Activated CD8-positive, alpha-beta memory T cell treated with anti-CD3 and anti-CD28 coated beads for 1 hour (primary cell): ENCODE results near the gene OR1D5.
"Not testable (repeated sequence)": the region's sequence is repeated elsewhere in the genome, so short reads cannot be mapped to it uniquely, and the experiment has no call there.

Experiments
- DNase-seq, 2 donors: peaks; one replicate each; pipeline ENCODE4 v3.0.0-alpha.2; 2020; ENCODE audit warnings: low read depth in 1 of 2; ENCODE audit errors: extremely low read depth in 1 of 2

The OR1D5 gene, protein sequence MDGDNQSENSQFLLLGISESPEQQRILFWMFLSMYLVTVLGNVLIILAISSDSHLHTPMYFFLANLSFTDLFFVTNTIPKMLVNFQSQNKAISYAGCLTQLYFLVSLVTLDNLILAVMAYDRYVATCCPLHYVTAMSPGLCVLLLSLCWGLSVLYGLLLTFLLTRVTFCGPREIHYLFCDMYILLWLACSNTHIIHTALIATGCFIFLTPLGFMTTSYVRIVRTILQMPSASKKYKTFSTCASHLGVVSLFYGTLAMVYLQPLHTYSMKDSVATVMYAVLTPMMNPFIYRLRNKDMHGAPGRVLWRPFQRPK

DNA sequence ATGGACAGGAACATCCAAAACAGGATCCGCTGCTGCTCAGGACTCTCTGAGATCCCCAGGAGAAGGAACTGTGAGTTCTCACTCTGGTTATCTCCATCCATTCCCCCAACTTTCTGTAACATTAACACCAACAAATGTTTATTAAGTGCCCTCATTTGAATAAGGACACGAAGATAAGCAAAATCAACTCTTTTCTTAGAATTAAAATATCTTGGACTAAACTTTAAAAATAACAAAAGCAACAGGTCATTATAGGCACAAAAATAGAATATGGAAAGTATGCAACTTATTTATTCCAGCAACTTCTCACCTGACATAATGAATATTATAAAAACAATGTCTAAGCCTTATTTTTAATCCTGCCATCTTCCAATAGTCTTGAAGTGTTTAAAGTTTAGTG lies at the start of gene OR1D5:
TSS of gene OR1D5 (minus strand) at position 101 of the 400 bp plus-strand sequence. CDS start at position 101, 0 bp downstream.
- DNase-seq, result not testable (repeated sequence)

DNA sequence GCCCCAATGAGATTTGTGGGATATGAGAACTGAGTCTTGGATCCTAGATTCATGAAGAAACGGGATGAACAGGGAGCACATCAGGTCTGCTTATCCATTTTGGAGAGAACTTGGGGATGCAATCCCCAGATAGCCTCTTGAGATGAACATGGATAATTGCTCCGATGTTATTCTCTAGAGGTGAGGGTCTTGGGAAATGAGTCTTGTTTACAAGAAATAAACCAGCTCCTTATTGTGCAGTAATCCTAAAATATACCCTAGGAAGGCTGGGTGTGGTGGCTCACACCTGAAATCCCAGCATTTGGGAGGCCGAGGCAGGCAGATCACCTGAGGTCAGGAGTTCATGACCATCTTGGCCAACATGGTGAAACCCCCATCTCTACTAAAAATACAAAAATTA lies 40.9 kb upstream of the OR1D5 start, which contains the start of gene OR1D2:
TSS of gene OR1D2 (minus strand) at position 101 of the 400 bp plus-strand sequence. CDS start 11,426 bp downstream, outside the sequence.
- no peak for DNase-seq

DNA sequence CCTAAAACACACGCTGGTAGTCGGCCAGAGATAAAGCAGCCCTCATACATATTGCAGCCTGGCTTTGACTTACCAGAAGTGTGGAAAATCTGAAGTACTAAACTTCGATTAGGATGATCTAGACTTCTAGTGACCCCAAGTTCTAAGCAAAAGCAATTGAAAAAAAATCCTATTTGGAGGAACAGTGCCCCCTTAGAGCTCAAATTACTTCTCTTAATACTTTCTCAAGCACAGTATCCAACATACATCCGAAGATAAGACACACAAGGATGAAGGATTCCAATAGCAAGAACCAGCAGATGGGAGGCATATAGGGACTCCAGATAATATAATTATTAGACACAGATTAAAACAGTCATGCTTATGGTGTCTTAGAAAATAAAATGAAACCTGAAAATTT lies 10.4 kb upstream of the OR1D5 start:
- not testable (repeated sequence) for DNase-seq

DNA sequence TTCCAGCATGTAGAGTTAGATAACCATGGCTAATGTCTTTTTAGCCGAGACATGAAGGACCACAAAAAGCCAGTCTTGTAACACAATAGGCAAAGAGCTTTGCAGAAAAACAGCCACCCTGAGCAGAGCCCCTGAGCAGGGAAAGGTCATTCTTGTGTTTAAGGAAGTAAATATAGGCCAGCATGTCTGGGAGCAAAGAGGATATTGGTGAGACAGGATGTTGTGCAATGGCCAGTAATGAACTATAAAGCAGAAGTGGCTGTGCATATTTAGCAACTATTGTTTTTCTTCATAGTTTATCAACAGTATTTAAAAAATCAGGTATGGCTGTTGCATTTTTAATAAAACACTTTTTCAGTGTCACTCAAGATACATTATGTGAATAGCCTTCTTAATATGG lies 1.8 kb upstream of the OR1D5 start:
- DNase-seq, result not testable (repeated sequence)

DNA sequence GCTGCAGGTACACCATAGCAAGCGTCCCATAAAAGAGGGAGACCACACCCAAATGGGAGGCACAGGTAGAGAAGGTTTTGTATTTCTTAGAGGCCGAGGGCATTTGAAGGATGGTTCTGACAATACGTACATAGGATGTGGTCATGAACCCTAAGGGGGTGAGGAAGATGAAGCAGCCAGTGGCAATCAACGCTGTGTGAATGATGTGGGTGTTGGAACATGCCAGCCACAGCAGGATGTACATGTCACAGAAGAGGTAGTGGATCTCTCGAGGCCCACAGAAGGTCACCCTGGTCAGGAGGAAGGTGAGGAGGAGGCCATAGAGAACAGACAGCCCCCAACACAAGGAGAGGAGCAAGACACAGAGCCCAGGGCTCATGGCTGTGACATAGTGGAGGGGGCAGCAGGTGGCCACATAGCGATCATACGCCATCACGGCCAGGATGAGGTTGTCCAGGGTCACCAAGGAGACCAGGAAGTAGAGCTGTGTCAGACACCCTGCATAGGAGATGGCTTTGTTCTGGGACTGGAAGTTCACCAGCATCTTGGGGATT lies 506 bp downstream of the OR1D5 start:
- DNase-seq, result not testable (repeated sequence)

DNA sequence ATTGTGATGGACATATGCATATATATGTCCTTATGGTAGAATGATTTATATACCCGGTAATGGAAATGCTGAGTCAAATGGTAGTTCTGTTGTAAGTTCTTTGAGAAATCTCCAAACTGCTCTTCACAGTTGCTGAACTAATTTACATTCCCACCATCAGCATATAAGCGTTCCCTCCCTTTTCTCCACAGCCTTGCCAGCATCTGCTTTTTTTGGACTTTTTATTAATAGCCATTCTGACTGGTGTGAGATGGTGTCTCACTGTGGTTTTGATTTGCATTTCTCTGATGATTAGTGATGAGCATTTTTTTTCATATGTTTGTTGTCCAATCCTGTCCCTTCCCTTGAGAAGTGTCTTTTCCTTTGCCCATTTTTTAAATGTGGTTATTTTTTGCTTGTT lies 8.5 kb downstream of the OR1D5 start:
- DNase-seq, result not testable (repeated sequence)

DNA sequence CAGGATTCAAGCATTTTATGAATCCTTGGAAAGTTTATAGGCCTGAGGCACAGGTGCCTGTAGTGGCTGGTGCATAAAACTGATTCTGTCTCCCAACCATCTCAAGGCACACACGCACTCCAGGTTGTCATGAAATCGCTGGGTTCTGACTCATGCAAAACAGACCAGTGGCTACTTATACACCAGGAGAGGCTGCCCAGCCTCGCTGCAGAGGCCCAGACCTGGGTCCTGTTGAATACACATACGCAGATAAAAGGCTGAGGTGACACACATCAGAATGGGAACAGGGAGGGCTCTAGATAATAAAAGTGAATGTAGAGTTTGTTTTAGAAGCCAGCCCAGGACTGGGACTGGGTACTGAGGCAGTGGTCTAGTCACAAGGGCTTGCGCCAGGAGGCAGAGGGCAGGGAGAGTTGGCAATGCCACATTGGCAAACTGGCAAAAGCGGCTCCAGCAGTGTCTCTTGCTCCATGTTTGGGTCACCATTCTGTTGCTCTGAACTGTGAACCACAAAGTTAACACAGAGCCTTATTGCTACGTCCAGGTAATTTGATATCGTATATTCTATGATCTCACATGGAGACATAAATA lies 13.6 kb downstream of the OR1D5 start:
- DNase-seq, result no peak

DNA sequence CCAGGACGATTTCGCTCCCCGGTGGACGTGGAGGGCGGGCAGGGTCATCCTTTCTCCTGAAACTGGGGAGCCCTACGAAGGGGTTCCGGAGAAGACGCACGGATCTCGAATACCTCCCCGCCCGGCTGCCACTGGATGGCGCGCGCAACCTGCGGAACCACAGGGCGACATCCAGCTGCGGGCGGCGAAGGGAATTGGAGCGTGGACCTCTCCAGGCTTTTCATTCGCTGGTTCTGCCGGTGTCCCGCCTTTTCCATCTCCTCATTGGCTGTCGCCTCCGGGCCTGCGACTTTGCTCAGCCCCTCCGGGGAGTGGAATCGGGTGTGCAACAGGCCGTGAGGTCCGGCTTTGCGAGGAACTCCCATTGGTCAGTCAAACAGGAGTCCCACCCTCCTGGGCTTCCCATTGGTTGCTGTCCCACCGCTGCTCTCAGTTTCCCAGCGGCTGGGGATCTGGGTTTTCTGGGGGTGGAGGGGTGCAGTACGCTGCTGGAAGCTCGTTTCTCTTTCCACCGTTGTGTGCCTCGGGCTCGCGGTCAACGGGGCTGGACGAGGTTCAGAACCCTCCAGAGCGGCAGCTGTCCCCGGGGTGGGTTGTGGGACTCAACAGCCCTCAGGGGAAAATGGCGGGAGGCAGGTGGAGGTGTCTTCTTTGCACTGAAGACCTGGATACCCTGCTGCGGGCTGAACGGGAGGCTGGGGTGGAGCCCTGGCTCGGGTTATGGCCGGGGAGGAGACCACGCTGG lies 14.5 kb downstream of the OR1D5 start:
- peak; percentile 77 to 80 for DNase-seq

DNA sequence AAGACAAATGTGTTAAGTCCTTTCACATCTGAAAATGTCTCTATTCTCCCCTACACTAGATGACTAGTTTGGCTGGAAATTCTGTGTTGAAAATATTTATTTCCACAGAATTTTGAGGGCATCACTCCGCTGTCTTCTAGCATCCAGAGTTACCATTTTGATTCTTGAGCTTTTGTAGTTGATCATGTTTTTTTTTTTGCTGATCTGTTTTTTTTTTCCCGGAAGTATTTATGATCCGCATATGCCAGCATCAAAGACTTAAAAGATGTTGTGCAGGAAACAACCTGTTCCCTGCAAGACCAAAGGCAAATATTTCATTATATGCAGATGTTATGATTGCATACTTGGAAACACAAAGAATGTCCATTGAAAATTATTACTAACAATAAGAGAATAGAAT lies 16.7 kb downstream of the OR1D5 start:
- DNase-seq, result no peak

DNA sequence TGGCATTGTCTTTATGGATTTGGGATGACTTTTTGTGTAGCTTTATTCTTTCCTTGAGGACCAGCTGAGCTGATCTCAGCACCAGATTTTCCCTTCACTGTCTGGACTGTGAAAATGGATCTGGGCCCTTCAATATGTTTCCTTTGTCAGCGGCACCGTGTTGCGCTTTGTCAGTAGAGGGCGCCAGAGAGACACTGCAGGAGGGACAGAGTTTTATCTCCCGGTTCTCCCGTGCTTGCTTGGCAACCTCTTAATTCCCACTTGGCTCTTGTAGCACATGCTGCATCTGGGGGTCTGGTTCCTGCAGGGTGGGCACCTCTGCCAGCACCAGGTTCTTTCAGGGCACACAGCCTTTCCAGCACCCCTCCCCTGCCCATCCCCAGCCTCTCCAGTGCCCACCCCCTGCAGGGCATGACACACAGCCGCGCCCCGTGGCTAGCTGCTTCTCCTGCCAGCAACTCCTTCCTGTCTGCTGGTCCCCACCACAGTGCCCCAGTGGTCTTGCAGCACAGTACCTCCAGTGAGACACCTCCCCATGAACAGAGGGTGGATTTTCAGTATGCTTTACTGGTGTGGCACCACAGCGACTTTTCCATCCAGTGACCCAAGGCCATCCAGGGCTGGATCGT lies 19.6 kb downstream of the OR1D5 start:
- DNase-seq, result no peak

DNA sequence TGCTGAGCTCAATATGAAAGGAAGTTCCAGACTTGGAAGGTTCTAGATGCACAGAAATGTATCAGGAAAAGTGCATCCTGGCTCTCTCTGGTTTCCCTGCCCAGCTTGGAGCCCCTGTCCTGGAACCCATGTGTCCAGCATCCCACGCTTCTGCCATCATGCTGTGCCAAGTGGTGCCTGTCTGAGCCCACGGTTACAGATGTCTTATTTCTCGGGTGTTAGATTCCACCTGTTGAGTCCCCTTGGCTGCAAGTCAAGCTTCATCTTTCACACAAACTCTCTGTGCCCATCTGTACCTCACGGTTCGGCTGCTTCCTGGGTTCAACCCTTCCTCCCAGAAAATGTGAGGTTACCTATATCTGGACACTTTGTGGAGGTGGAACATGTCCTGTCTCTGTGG lies 22.5 kb downstream of the OR1D5 start:
- no peak for DNase-seq

DNA sequence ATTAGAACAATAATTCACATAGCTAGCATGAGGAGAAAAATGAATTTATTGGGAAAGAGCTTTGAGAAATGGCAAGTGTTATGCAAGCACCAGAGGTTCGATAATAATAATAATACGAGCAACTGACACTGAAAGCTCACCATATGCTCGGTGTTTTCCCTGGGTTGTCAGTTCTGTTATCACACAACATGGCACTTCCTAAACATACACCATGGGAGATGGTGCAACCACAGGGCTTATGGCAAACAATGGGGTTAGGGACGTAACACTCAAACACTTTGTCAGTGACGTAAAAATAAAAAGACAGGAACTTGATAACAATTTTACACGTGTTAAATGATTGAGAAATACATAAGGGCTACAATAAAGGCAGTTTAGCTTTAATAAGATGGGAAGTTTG lies 23.7 kb downstream of the OR1D5 start:
- no peak for DNase-seq

DNA sequence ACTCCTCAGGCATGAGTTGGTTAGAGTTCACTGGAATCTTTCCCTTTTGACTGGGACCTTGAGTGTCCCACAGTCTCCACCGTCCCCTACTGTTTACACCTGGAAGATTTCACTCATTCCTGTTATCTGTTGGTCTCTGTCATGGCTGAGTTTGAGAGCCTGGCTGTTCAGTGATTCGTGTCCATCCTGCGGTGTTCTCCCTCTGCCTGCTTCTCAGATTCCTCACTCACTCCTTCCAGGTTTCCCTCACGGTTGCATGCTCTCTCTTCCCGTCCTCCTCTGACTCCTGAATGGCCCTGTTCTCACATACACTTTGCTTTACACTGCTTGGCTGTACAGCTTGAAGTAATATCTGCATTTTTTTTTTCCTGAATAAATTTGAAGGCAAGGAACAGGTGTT lies 24.5 kb downstream of the OR1D5 start:
- DNase-seq, result no peak

DNA sequence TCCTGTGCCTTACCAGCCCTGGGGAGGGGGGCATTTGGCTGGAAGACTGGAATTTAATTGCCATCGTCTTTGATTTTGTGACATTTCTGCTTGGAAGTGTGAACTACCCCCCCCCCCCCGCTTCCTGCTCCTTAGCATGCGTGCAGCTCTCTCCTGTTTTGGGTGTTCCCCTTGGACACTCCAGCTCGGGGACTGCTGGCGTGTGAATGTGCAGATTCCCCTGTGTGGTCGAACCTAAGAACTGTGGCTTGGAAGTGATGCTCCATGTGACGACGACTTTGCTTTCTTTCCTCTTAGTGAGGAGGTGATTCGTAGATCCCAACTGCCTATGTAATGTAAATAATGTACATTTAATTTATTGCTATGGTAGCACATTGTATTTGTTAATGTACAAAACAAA lies 26.1 kb downstream of the OR1D5 start:
- DNase-seq, result no peak

DNA sequence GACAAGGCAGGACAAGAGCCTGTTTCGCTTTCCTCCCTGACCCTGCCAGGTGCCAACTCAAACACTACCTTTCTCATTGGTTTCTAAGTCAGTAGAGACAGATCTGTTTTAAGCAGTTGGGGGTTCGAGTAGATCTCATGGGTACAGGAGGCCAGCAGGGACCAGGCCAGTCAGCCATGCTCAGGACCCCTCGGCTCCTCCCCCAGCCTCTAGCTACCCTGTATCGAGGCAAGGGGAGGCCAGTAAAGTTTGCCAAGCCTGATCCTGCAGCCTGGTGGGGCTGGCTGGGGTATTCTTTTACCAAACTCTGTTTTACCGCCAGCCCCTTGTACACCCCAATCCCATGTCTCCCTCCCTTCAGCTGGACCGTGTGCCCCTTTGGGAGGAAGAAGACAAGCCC lies 26.6 kb downstream of the OR1D5 start:
- DNase-seq, result no peak

DNA sequence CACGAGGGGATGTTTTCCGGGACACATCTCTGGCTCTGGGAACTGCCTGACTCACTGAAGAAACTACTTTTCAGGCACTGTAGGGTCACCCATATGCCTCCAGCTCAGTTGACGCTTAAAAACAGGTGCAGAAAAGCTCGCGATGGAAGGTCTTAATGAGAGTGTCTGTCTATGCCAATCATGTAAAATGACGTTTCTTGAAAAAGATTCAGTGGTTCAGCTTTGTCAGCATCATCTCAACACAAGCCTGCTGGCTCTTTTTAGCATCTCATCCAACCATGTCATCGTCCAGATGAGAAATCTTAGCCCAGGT lies 27.5 kb downstream of the OR1D5 start:
- DNase-seq, result no peak

DNA sequence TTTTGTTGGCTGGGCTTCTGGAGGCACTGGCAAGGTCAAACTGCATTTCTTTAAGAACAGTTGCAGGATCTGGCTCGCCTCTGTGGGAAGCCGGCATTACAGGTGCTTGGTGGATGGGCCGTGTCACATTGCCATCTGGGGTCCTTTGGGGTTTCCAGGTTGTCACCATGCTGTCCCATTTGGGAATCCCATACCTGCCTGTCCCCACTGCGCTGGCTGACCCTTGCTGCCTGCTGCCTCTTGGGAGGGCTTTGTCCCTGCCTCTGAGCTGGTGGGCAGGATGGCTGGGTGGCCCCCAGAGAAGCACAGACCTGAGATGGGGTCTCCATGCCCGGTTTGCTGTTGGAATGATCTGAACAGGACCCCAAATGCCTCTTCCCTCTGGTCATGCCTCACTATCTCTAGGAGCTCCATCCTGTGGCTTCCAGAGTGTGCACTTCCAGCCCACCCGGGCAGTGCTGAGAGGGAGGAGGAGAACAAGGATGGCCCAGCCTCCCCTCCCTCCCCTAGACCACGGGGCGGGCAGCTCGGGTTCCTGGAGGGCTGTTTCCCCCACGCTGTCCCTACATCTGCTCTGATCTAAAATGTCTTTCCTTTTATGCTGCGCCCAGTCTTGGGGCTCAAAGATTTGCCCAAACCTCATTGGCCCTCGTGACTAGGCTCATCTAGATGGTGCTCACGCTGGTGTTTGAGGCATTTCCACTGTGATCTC lies 28.0 kb downstream of the OR1D5 start:
- no peak for DNase-seq

DNA sequence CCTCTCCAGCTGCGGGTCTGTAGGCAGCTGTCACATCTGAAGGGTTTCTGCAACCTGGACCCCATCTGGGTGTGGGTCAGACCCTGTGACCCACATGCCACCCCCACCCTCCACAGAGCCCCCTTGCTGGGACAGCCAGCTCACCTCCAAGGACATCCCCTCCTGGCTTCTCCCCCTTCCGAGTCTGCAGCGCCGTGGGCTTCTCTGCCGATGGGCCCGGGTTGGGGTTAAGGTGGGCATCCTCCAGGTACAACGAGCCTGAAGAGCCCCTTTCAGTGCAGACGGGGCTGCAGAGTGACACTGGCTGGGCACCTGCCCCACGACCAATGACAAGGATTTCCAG lies 28.9 kb downstream of the OR1D5 start:
- no peak for DNase-seq

DNA sequence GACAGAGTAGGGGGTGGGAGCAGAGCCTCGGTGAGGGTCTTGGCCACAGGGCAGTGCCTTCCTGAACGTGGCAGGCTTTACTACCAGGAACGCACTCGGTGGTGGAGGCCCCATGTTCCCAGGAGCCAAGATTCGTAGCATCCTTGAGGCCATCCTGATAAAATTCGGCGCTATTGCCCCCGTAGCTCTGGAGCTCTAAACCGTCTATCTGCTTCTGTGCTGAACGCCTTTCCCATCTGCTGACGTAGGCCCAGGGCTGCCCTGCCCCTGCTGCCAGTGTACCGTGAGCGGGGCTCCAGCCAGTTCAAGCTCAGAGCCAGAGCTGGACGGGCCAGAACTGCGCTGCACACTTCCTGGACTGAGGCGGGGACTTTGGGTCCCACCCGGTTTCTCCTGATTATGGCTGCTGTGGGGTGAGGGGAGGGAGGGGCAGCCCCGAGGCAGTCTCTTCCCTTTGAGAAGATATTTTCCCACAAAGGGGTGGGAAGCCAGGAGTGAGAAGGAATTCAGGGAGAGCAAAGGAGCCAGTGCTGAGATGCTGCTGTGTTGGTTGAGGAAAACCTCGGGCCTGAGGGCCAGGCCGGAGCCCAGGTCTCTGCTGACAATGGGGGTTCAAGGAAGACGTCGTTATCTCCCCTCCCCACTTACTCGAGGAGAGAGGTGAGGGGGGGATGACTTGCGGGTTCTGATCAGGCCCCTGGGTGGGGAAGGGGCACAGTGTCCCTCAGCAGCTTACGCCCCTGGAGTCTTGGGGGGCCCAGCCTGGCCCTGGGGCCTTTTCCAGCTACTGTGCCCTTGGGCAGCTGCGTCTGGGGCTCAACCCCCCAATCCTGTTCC lies 29.4 kb downstream of the OR1D5 start:
- DNase-seq, result no peak

DNA sequence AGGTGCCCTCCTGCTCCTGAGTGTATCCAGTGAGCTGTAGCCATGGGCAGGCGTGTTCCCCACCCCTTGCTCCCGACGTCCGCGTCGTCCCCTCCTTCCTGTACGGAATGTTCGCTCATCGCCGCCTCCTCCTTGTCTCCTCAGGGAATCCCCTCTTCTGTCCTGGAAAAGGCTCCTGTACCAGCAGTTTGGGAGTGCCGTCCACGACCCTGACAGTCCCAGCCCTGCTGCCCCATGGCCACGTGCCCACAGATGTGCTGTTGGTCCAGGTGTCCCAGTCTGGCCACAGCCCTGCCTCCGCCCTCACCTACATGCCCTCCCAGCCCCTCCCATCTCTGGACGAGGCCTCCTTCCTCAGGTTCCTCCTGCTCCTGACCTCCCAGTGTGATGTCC lies 30.2 kb downstream of the OR1D5 start:
- DNase-seq, result no peak
